Muscle layer of colon (tissue), 2 donors: ENCODE measurements around the gene ING5.
"Not testable (repeated sequence)": the region's sequence is repeated elsewhere in the genome, so short reads cannot be mapped to it uniquely, and the experiment has no call there.

Experiments used
- H3K27ac ChIP-seq: one replicate; pipeline ENCODE4 v1.7.0; 2013; ENCODE audit warnings: low read depth, mild to moderate bottlenecking, low read length, moderate library complexity
- H3K27me3 ChIP-seq, 2 donors: one replicate each; pipeline ENCODE4 v1.7.0; 2013; ENCODE audit warnings: low read length in 2 of 2, mild to moderate bottlenecking in 2 of 2; ENCODE audit not compliant: insufficient read depth in 2 of 2, control insufficient read depth in 1 of 2
- H3K36me3 ChIP-seq: one replicate; pipeline ENCODE4 v1.7.0; 2013; ENCODE audit warnings: mild to moderate bottlenecking, low read length; ENCODE audit not compliant: insufficient read depth
- H3K4me1 ChIP-seq: one replicate; pipeline ENCODE4 v1.7.0; 2013; ENCODE audit warnings: mild to moderate bottlenecking, low read length; ENCODE audit not compliant: insufficient read depth
- H3K4me3 ChIP-seq, 2 donors: one replicate each; pipeline ENCODE4 v1.7.0; 2013; ENCODE audit warnings: low read length in 2 of 2, low read depth in 1 of 2, mild to moderate bottlenecking in 1 of 2, moderate library complexity in 1 of 2
- H3K9ac ChIP-seq: one replicate; pipeline ENCODE4 v1.7.0; 2013; ENCODE audit warnings: low read length
- H3K9me3 ChIP-seq: one replicate; pipeline ENCODE4 v1.7.0; 2013; ENCODE audit warnings: mild to moderate bottlenecking, low read length
- donor health status: abdominal sarcoma.
- donor health status: Adenocarcinoma of cecum.

The ING5 gene

DNA sequence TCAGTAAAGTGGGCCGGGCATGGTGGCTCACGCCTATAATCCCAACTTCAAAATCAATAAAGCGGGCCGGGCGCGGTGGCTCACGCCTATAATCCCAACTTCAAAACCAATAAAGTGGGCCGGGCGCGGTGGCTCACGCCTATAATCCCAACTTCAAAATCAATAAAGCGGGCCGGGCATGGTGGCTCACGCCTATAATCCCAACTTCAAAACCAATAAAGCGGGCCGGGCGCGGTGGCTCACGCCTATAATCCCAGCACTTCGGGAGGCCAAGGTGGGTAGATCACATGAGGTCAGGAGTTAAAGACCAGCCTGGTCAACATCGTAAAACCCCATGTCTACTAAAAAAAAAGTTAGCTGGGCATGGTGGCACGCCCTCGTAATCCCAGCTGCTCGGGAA lies 39.1 kb upstream of the ING5 start:
- not testable (repeated sequence) for H3K27me3 ChIP-seq, H3K9me3 ChIP-seq, H3K27ac ChIP-seq, H3K4me1 ChIP-seq, H3K9ac ChIP-seq, H3K4me3 ChIP-seq
- H3K36me3 ChIP-seq, result peaks cover 44% of the 10 kb centered on the region

DNA sequence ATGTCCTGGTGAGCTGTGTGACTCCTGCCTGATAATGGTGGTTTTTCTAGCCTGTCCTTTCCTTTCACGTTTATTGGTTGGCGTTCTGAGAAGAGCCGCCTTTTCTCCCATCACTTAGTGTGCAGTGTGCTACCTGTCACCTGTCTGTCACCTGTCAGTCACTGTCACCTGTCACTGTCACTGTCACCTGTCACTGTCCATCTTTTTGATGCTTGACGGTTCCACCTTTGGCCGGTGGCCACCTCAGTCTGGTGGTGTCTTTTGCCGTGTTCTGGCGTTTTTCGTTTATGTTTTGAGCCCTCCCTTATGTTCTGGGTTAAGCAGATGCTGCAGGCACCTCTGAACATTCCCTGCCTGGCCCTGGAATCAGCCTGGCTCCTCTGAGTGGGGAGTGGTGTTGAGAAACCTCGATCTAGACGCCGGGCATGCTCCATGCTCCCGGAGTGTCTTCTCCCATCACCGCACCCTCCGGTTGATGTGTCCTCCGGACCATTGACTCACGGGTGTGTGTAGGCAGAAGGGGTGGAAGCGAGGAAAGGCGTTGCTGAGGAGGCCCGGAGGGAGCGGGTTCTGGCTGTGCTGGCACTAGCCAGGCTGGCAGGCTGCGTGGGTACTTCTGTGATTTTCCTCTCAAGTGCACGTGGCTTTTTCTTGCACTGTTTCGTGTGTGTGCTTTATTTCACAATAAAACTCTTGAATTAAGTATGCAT lies 36.0 kb upstream of the ING5 start:
- H3K27me3 ChIP-seq, result no peaks in the 10 kb centered on the region
- no peaks in the 10 kb centered on the region for H3K4me1 ChIP-seq
- H3K36me3 ChIP-seq, result peaks cover 50% of the 10 kb centered on the region
- no peak overlapping the region for H3K9ac ChIP-seq
- no peak overlapping the region for H3K27ac ChIP-seq
- H3K4me3 ChIP-seq, result no peak overlapping the region
- no peaks in the 10 kb centered on the region for H3K9me3 ChIP-seq

DNA sequence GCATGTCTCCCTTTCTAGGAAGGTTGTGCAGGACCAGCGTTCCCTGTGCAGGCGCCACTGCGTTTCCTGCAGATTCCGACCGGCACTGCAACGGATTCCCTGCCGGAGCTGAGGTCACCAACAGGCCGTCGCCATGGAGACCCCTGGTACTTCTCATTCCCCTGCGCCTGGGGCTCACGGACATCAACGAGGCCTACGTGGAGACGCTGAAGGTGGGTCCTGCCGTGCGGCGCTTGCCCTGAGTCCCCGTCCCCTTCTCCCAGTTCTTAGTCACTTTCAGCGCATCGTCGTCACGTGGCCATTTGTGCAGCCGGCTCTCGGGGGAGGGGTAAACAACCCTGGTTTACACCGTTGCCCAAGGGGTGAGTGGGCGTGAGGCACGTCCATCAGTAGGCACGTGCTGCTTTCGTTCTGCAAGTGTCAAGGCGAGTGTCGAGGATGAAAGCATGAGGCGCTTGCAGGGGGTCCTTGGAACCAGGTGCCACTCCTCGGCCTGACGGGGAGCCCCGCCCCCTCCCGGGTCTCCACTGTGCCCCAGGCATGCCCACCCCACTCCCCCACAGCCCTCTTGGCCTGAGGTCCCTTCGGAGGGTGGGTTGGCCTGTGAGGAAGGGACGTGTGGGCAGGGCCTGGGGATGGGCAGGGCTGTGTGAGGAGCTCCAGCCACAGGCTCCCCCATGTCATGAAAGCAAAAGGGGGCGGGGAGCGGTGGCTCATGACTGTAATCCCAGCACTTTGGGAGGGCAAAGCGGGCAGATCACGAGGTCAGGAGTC lies 35.0 kb upstream of the ING5 start:
- Histone ChIP-seq H3K9me3 (no peaks in the 10 kb centered on the region), H3K27ac (no peak overlapping the region), H3K4me3 (no peak overlapping the region), H3K4me1 (no peaks in the 10 kb centered on the region), H3K9ac (no peak overlapping the region), H3K27me3 (no peaks in the 10 kb centered on the region), H3K36me3 (peaks cover 50% of the 10 kb centered on the region)

DNA sequence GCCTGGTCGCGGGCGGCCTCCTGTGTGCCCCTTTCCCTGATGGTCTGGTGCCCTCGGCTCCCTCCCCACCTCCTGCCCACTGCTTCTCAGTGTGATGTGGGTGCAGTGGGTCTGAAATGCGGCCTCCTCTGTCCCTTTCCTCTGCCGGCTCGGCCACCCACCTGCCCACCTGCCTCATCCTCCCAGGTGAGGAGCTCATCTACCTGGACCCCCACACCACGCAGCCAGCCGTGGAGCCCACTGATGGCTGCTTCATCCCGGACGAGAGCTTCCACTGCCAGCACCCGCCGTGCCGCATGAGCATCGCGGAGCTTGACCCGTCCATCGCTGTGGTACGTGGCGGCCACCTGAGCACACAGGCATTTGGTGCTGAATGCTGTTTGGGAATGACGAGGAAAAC lies 33.5 kb upstream of the ING5 start:
- H3K4me3 ChIP-seq, result no peak overlapping the region
- H3K4me1 ChIP-seq, result no peaks in the 10 kb centered on the region
- no peaks in the 10 kb centered on the region for H3K27me3 ChIP-seq
- no peak overlapping the region for H3K9ac ChIP-seq
- H3K9me3 ChIP-seq, result no peaks in the 10 kb centered on the region
- H3K36me3 ChIP-seq, result peaks cover 54% of the 10 kb centered on the region
- H3K27ac ChIP-seq, result no peak overlapping the region

DNA sequence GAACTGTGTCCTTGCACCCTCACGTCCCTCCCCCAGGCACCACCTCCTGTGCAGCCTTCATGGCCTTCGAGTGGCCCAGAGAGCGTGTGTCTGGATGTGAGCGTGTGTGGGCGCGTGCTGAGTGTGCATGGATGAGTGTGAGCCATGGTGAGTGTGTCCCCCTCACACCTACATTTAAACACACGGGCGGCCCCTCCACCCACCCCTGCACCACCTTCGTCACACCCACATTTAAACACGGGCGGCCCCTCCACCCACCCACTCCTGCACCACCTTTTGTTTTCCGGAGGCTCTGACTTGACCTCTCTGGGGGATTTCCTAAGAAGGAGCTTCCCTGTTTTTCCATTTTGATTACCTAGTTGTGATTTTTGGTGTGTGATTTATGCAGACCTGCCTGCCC lies 33.0 kb upstream of the ING5 start:
- H3K9me3 ChIP-seq, result no peaks in the 10 kb centered on the region
- H3K4me1 ChIP-seq, result no peaks in the 10 kb centered on the region
- no peak overlapping the region for H3K27ac ChIP-seq
- H3K36me3 ChIP-seq, result peaks cover 54% of the 10 kb centered on the region
- no peaks in the 10 kb centered on the region for H3K27me3 ChIP-seq
- H3K9ac ChIP-seq, result no peak overlapping the region
- no peak overlapping the region for H3K4me3 ChIP-seq

DNA sequence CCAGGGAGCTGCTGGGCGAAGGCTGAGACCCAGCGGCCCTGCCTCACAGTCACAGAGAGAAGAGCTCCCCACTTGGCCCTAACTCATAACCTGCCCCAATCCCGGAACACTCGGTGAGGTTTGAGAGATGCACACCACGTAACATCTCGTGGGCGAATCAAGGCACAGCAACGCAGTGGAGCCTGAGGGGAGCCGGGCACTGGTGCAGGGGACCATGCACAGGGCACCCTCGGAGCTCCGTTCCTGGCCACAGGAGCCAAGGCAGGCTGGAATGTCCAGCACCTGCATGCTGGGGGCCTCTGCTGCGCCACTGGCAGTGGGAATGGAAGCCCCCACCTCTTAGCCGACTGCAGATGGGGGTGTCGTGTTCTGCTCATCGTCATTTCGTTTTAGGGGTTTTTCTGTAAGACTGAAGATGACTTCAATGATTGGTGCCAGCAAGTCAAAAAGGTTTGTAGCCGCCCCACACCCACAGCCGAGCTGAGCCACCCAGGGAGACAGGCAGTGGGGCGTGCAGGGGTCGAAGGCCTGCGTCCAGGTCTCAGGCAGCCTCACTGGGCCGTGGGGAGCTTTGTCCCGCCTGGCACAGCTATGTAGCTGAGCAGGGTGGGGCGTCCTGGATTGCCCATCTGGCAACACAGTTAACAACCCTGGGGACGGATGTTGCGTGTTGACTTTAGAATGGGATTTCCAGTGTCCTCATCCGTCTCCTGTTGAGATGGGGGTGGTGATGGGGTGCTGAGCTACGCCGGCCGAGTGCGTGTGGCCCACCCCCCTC lies 31.3 kb upstream of the ING5 start:
- Histone ChIP-seq H3K27me3 (no peaks in the 10 kb centered on the region), H3K4me1 (no peaks in the 10 kb centered on the region), H3K36me3 (peaks cover 54% of the 10 kb centered on the region), H3K9ac (no peak overlapping the region), H3K9me3 (no peaks in the 10 kb centered on the region), H3K27ac (no peak overlapping the region), H3K4me3 (no peak overlapping the region)

DNA sequence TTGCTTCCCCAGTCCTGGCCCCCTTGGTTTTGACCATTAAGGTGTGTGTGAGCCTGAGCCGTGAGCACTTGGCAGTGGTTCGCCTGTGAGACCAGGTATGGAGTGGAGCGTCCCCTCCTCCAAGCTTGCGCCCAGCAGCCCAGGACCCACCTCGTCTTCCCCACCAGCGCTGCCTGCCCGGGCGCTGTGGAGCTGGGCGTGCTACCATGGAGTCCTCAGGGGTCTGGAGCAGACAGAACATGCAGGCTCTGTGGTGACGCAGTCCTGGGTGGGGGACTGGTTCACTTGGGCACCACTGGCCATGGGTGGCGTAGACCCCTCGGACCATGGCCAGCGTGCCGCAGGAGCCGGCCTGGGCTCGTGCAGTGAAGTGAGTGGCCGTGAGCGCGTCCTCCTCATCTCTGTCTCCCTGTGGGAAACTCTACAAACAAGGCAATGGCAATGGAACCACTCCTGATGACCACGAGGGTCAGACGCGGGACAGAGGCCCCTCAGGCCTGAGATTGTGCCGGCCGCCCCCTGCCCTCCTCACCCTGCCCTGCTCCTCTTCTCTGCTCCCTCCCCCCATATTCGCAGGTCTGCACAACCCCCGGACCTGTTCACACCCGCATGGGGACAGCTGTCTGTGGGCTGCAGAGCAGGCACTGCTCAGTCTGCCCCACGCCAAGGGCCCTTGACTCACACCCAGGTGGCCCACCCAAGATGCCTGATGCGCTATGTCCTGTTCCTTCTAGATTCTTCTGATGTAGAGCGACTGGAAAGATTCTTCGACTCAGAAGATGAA lies 30.2 kb upstream of the ING5 start:
- Histone ChIP-seq H3K27me3 (no peaks in the 10 kb centered on the region), H3K4me3 (no peak overlapping the region), H3K9me3 (no peaks in the 10 kb centered on the region), H3K36me3 (peaks cover 51% of the 10 kb centered on the region), H3K4me1 (no peaks in the 10 kb centered on the region), H3K27ac (no peak overlapping the region), H3K9ac (no peak overlapping the region)

DNA sequence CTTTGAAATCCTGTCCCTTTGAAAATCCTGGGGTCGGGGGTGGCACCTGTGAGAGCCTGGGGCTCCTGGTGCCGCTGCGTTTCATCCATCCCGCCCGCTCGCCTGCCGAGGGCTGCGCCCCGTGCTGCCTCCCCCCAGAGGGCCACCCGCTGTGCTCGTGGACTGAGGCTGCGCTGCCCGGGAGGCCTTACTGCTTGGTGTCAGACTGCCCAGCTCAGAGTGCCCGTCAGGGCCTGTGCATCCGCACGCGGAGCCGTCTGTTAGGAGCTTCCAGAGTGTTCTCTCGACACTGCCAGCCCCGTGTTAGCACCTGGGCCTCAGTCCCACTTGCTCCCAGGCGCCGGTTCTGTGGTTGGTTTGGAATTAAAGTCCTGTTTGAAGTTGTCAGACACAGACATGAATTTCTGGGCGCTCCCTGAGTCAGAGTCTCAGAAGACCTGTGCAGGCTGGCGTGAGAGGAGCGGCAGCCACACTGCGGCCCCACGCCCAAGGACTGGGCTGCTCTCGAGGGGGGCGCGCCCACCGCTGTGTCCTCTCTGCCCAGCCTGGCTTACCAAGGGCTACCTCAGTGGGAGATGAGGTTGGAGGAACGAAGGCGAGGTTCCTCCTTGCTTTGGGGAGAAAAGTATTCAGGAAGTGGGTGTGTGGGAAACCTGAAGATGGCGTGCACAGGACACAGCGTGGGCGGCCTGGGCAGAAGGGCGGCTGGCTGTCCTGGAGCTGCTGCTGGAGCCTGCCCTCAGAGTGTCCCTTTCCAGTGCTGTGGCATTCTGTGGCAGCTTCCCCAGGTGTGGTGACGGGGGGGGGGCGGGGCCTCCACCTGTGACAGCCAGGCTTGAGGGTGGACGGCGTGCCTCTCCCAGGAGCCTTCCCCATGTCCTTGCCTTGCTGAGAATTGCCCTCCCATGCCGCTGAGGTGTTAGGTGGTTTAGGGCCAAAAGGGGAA lies 29.3 kb upstream of the ING5 start:
- H3K4me3 ChIP-seq, result no peak overlapping the region
- H3K9me3 ChIP-seq, result no peaks in the 10 kb centered on the region
- H3K9ac ChIP-seq, result no peak overlapping the region
- no peaks in the 10 kb centered on the region for H3K4me1 ChIP-seq
- no peaks in the 10 kb centered on the region for H3K27me3 ChIP-seq
- peaks cover 51% of the 10 kb centered on the region for H3K36me3 ChIP-seq
- H3K27ac ChIP-seq, result no peak overlapping the region

DNA sequence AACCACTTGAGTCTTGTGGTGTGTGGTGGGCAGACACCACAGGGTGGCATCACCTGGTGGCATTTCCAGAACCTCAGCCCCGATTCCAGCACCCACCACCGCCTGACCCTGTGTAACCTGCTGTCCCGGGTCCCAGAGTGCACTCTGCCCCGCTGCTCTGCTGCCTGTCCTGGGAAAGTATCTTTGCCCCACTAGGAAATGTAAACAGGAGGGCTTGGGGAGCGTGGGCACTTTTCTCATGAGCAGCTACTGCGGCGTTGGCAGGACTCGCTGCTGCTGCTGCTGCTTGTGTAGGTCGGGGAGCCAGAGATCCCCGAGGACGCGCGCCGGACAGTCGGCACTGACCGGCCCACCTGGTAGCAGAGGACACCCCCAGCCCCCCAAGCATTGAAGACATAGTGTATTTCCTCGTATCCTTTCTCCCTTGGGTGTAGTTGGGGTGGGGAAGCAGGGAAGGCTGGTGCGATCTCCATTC lies 28.6 kb upstream of the ING5 start:
- Histone ChIP-seq H3K27ac (no peak overlapping the region), H3K36me3 (peaks cover 44% of the 10 kb centered on the region), H3K4me3 (no peak overlapping the region), H3K27me3 (no peaks in the 10 kb centered on the region), H3K9me3 (no peaks in the 10 kb centered on the region), H3K9ac (no peak overlapping the region), H3K4me1 (no peaks in the 10 kb centered on the region)
